Right hindlimb (tissue), 1 donor: ENCODE results near the gene PRM3.
"Not testable (repeated sequence)": the region's sequence is repeated elsewhere in the genome, so short reads cannot be mapped to it uniquely, and the experiment has no call there.

Source experiments
- DNase-seq: peaks from one replicate; pipeline ENCODE4 v3.0.0-alpha.2; 2018

PRM3 gene

GRCh38 chr16:11303405-11304138 is 30.1 kb upstream of the PRM3 start:
- no peak for DNase-seq

- no peak for DNase-seq
These were observed 29.5 kb upstream of the PRM3 start for GRCh38 chr16:11302977-11303376.

- DNase-seq, result no peak
These were observed 28.4 kb upstream of the PRM3 start for GRCh38 chr16:11301645-11302501.

- DNase-seq, result no peak
These were observed 27.1 kb upstream of the PRM3 start for GRCh38 chr16:11300560-11300892.

- DNase-seq, result no peak
These were observed 26.6 kb upstream of the PRM3 start for GRCh38 chr16:11299865-11300559.

- not testable (repeated sequence) for DNase-seq
These were observed 25.6 kb upstream of the PRM3 start for GRCh38 chr16:11298950-11299547.

GRCh38 chr16:11298143-11298900 is 24.9 kb upstream of the PRM3 start:
- DNase-seq, result no peak

GRCh38 chr16:11297492-11298142 is 24.2 kb upstream of the PRM3 start:
- DNase-seq, result peak; percentile 75

- no peak for DNase-seq
These were observed 23.5 kb upstream of the PRM3 start for GRCh38 chr16:11296706-11297491.

- no peak for DNase-seq
These were observed 22.9 kb upstream of the PRM3 start for GRCh38 chr16:11296351-11296705.

- DNase-seq, result no peak
These were observed 22.2 kb upstream of the PRM3 start for GRCh38 chr16:11295672-11296071.

GRCh38 chr16:11292076-11292748 is 18.8 kb upstream of the PRM3 start:
- no peak for DNase-seq

GRCh38 chr16:11291091-11291703 is 17.8 kb upstream of the PRM3 start:
- no peak for DNase-seq

- DNase-seq, result no peak
These were observed 16.9 kb upstream of the PRM3 start for GRCh38 chr16:11290102-11290893.

GRCh38 chr16:11289696-11290095 is 16.3 kb upstream of the PRM3 start:
- not testable (repeated sequence) for DNase-seq

GRCh38 chr16:11289202-11289601 is 15.8 kb upstream of the PRM3 start:
- DNase-seq, result no peak

- no peak for DNase-seq
These were observed 12.4 kb upstream of the PRM3 start for GRCh38 chr16:11285842-11286241.

- DNase-seq, result no peak
These were observed 10.4 kb upstream of the PRM3 start for GRCh38 chr16:11283820-11284248.
